ENCODE measurements around the gene KIAA1549. TPM values are rescaled to one million over a fixed set of nuclear protein-coding genes. Genes with fewer than 3 reads are reported as not detected.

KIAA1549 gene
- polyA plus RNA-seq, 2 of the 4 experiments (the other 2 are of a cell fraction), result 4.1 to 4.7 TPM

DNA sequence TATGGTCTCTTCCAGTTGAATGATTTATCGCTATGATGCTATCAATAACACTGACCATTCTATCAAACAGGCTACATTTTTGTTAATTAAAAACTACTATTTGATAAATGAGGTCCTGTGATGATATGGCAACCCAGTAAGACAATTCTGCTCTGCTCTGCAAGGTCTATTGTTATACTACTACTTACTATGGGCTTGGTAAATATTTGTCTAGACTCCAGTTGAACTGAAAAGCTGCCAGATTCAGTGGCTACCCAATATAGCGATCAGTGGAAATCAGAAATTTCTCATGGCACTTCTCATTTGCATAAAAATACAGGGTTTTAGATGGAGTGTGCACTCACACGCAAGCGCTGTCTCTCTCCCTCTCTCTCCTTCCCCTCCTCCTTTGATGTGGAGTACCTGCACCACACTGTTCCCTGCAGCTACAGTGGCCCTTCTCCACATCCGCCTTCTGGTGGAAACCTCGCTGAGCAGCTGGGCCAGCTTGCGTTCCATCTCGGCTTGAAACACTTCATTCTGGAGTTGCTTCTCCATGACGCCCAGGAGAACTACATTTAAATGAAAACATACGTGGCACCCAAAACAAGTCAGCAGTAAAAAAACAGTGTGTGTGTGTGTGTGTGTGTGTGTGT is 77.9 kb downstream of the KIAA1549 start:
- ATAC-seq (no peak), FAIRE-seq (no peak), DNase-seq (ENCODE audit: low read depth in 1 of 2, low spot score in 1 of 2) (no peak)
- Histone ChIP-seq H3K9me3 (no peaks in the 10 kb centered on the region), H3K27ac (no peak overlapping the region), H3K4me1 (peaks cover 5% of the 10 kb centered on the region; the same call in 1 of the 3 replicates), H3K4me2 (no peak overlapping the region), H3K4me3 (no peak overlapping the region)
- CTCF ChIA-PET, result interaction anchor here (1.1 to 1.3 kb wide), 2 partner anchors 10 to 172 kb away, joined by 4 read pairs; no protein-coding TSS in a partner anchor
- POLR2A ChIA-PET, result no interaction called here
- TF ChIP-seq HEYL (CRISPR knock-in tag; IDR thresholded peaks at IDR 0.05) (no peak), MAFK (IDR thresholded peaks at IDR 0.05; ENCODE audit: partially characterized antibody) (no peak), KDM5A (IDR thresholded peaks at IDR 0.05) (no peak), RFX5 (IDR thresholded peaks at IDR 0.05) (no peak), NPAS2 (CRISPR knock-in tag; IDR thresholded peaks at IDR 0.05; ENCODE audit: borderline replicate concordance) (no peak), NR3C1 (IDR thresholded peaks at IDR 0.05) (no peak), CBX2 (IDR thresholded peaks at IDR 0.05; ENCODE audit: borderline replicate concordance, low read depth) (no peak)
- TF ChIP-seq, protein P1, sequence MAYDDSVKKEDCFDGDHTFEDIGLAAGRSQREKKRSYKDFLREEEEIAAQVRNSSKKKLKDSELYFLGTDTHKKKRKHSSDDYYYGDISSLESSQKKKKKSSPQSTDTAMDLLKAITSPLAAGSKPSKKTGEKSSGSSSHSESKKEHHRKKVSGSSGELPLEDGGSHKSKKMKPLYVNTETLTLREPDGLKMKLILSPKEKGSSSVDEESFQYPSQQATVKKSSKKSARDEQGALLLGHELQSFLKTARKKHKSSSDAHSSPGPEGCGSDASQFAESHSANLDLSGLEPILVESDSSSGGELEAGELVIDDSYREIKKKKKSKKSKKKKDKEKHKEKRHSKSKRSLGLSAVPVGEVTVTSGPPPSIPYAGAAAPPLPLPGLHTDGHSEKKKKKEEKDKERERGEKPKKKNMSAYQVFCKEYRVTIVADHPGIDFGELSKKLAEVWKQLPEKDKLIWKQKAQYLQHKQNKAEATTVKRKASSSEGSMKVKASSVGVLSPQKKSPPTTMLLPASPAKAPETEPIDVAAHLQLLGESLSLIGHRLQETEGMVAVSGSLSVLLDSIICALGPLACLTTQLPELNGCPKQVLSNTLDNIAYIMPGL (CRISPR knock-in tag; IDR thresholded peaks at IDR 0.05; ENCODE audit: borderline replicate concordance), result no peak
- 94% methylated on average over 10 of the region's 10 CpGs for WGBS (ENCODE audit: missing lambda C conversion rate)

DNA sequence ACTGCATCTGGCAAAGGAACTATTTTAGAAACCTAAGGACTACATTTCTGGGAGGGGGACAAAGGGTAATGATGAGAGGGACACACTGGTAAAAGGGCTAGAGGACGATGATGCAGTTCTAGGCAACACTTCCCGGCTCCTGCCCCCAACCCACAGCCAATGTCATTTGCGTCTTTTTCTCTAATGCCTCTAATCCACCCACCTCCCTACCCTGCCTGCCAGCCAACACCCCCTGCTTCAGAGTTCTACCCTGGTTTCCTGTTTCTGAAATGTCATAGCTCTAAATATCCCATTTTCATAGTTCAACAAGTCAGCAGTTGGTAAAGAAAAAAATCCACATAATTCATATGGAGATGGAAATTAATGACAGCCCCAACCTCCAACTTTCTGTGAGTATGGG is 79.0 kb downstream of the KIAA1549 start:
- CTCF ChIA-PET, result interaction anchor here (1.1 kb wide), 1 partner anchor 11 kb away, joined by 3 read pairs; no protein-coding TSS in a partner anchor
- FAIRE-seq, result no peak
- POLR2A ChIA-PET, result no interaction called here
- Histone ChIP-seq H3K4me3 (no peak overlapping the region), H3K9me3 (no peaks in the 10 kb centered on the region), H3K27ac (no peak overlapping the region), H3K4me2 (no peak overlapping the region), H3K4me1 (peaks cover 7% of the 10 kb centered on the region; the same call in 1 of the 3 replicates)
- no peak for ATAC-seq
- WGBS (ENCODE audit: missing lambda C conversion rate), result 91% methylated on average over 3 of the region's 3 CpGs
- DNase-seq (ENCODE audit: low read depth in 1 of 2, low spot score in 1 of 2), result no peak
- TF ChIP-seq HOXB5 (CRISPR knock-in tag; IDR thresholded peaks at IDR 0.05) (no peak), SREBF2 (IDR thresholded peaks at IDR 0.05) (no peak), GATA3 (IDR thresholded peaks at IDR 0.05; ENCODE audit: borderline replicate concordance) (no peak), RAD21 (conservative IDR thresholded peaks at IDR 0.05 in 1 of 2, IDR thresholded peaks at IDR 0.05 in 1 of 2) (no peak), JUNB (IDR thresholded peaks at IDR 0.05) (no peak), JUN (IDR thresholded peaks at IDR 0.05) (no peak), MYC (IDR thresholded peaks at IDR 0.05; ENCODE audit: borderline replicate concordance, low read length) (no peak), MAFK (IDR thresholded peaks at IDR 0.05; ENCODE audit: partially characterized antibody) (no peak), ZSCAN20 (CRISPR knock-in tag; IDR thresholded peaks at IDR 0.05) (no peak), TFCP2L1 (CRISPR knock-in tag; IDR thresholded peaks at IDR 0.05) (no peak), NR3C1 (IDR thresholded peaks at IDR 0.05) (no peak), SMC3 (IDR thresholded peaks at IDR 0.05) (no peak), KDM5A (IDR thresholded peaks at IDR 0.05) (no peak)
- TF ChIP-seq, protein P1 (CRISPR knock-in tag; IDR thresholded peaks at IDR 0.05; ENCODE audit: borderline replicate concordance), result no peak
- TF ChIP-seq, protein P2, sequence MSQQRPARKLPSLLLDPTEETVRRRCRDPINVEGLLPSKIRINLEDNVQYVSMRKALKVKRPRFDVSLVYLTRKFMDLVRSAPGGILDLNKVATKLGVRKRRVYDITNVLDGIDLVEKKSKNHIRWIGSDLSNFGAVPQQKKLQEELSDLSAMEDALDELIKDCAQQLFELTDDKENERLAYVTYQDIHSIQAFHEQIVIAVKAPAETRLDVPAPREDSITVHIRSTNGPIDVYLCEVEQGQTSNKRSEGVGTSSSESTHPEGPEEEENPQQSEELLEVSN (IDR thresholded peaks at IDR 0.05; ENCODE audit: borderline replicate concordance, low read depth), result no peak
- TF ChIP-seq, protein P3, sequence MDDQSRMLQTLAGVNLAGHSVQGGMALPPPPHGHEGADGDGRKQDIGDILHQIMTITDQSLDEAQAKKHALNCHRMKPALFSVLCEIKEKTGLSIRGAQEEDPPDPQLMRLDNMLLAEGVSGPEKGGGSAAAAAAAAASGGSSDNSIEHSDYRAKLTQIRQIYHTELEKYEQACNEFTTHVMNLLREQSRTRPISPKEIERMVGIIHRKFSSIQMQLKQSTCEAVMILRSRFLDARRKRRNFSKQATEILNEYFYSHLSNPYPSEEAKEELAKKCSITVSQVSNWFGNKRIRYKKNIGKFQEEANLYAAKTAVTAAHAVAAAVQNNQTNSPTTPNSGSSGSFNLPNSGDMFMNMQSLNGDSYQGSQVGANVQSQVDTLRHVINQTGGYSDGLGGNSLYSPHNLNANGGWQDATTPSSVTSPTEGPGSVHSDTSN (IDR thresholded peaks at IDR 0.05), result no peak
- TF ChIP-seq, protein P4, sequence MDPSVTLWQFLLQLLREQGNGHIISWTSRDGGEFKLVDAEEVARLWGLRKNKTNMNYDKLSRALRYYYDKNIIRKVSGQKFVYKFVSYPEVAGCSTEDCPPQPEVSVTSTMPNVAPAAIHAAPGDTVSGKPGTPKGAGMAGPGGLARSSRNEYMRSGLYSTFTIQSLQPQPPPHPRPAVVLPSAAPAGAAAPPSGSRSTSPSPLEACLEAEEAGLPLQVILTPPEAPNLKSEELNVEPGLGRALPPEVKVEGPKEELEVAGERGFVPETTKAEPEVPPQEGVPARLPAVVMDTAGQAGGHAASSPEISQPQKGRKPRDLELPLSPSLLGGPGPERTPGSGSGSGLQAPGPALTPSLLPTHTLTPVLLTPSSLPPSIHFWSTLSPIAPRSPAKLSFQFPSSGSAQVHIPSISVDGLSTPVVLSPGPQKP (IDR thresholded peaks at IDR 0.05; ENCODE audit: low read depth, low read length), result no peak
- TF ChIP-seq, protein P5, sequence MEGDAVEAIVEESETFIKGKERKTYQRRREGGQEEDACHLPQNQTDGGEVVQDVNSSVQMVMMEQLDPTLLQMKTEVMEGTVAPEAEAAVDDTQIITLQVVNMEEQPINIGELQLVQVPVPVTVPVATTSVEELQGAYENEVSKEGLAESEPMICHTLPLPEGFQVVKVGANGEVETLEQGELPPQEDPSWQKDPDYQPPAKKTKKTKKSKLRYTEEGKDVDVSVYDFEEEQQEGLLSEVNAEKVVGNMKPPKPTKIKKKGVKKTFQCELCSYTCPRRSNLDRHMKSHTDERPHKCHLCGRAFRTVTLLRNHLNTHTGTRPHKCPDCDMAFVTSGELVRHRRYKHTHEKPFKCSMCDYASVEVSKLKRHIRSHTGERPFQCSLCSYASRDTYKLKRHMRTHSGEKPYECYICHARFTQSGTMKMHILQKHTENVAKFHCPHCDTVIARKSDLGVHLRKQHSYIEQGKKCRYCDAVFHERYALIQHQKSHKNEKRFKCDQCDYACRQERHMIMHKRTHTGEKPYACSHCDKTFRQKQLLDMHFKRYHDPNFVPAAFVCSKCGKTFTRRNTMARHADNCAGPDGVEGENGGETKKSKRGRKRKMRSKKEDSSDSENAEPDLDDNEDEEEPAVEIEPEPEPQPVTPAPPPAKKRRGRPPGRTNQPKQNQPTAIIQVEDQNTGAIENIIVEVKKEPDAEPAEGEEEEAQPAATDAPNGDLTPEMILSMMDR (IDR thresholded peaks at IDR 0.05), result no peak
